Adrenal gland (tissue), 5 donors: ENCODE results near the gene TBC1D22A.

Experiments used
- CTCF ChIP-seq, 6 experiments: fragments of 450-650 bp in 4 of 6; fragments of 200-600 bp in 2 of 6; sonication (generic) in 1 of 6; IDR thresholded peaks; 1 replicate in 5 of 6; 2 replicates in 1 of 6; pipeline versions ENCODE4 v1.5.1 to v1.8.0; 2016 to 2021; ENCODE audit warnings: antibody characterized with exemption in 6 of 6, mild to moderate bottlenecking in 2 of 6, moderate library complexity in 1 of 6
- POLR2A ChIP-seq, 2 donors: fragments of 450-650 bp; IDR thresholded peaks; one replicate each; pipeline ENCODE4 v1.6.1; 2017; ENCODE audit warnings: antibody characterized with exemption in 2 of 2, mild to moderate bottlenecking in 2 of 2, moderate library complexity in 1 of 2
- donor health status: DM: no; HTN: no; CAD: no.

DNA sequence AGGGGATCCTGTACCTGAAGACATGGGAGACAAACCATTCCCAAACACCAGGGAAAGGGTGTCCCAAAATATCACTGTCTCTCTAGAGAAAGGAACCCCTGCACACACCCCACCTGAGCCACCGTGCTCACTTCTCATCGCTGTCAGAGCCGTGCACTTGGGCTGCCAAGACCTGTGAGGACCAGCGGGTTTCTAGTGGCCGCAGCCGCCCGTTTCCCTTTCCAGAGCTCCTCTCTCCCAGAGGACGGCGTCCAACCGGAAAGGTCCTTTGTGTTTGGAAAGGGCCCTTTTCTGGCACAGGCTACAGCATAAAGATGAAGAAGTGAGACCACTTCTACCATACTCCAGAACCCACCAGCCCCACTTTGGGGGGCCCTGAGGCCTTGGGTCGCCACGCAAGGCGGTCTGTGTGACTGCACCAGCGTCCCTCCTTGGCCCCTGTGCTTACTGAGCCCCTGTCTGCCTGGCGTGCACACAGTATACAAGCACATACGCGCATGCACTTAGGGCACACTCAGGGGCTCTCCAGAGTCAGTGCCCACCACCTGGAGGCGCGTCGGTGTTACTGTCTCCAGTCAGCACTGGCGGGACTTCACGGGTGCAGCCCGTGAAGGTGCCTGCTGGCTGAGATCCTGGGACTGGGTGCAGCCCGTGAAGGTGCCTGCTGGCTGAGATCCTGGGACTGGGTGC, 381.8 kb downstream of the TBC1D22A start:
- no peak for TF ChIP-seq POLR2A (IDR thresholded peaks at IDR 0.05)
- no peak for TF ChIP-seq CTCF (IDR thresholded peaks at IDR 0.05)
